WTC11 (cell line): ENCODE measurements around the gene SSH2. TPM values are rescaled to one million over a fixed set of nuclear protein-coding genes. Genes with fewer than 3 reads are reported as not detected.

Source experiments
- ATAC-seq: fragments of 200-7000 bp; cut with Tn5 transposase; 2 replicates; pipeline ENCODE4 v1.10.0; 2021; ENCODE audit warnings: mild to moderate bottlenecking, moderate library complexity
- CTCF ChIA-PET: fragments of 300-600 bp; sonication (Branson Sonifier 250); formaldehyde crosslinking; loops from one replicate; lab custom pipeline; 2021; ENCODE audit warnings: antibody characterized with exemption; lab: Charles Lee
- POLR2A ChIA-PET: fragments of 350-600 bp; sonication (Branson Sonifier 250); formaldehyde crosslinking; loops from one replicate; lab custom pipeline; 2021; ENCODE audit warnings: antibody characterized with exemption; lab: Charles Lee
- DNase-seq: peaks from one replicate; pipeline ENCODE4 v3.0.0; 2021; ENCODE audit warnings: low spot score
- H3K27ac Mint-ChIP-seq: 2 replicates; pipeline ENCODE4 v1.8.0; 2021; ENCODE audit warnings: mixed read lengths
- H3K27me3 Mint-ChIP-seq: 2 replicates; pipeline ENCODE4 v1.8.0; 2021; ENCODE audit warnings: low read depth, mild to moderate bottlenecking, moderate library complexity, mixed read lengths
- H3K36me3 Mint-ChIP-seq: 2 replicates; pipeline ENCODE4 v1.8.0; 2021; ENCODE audit warnings: mixed read lengths
- H3K4me1 Mint-ChIP-seq: 2 replicates; pipeline ENCODE4 v1.8.0; 2022; ENCODE audit warnings: mixed read lengths
- H3K4me3 Mint-ChIP-seq: 2 replicates; pipeline ENCODE4 v1.8.0; 2021; ENCODE audit warnings: mild to moderate bottlenecking, moderate library complexity, mixed read lengths
- H3K9me3 Mint-ChIP-seq: 2 replicates; pipeline ENCODE4 v1.8.0; 2021; ENCODE audit warnings: mixed read lengths
- ATF1 ChIP-seq: sonication (generic); formaldehyde crosslinking; IDR thresholded peaks from 2 replicates; pipeline ENCODE4 v1.8.1; 2023; ENCODE audit warnings: mild to moderate bottlenecking, moderate library complexity, missing genetic modification reagents
- ELF4 ChIP-seq: sonication (generic); formaldehyde crosslinking; IDR thresholded peaks from 2 replicates; pipeline ENCODE4 v1.8.1; 2022; ENCODE audit warnings: low read depth, mild to moderate bottlenecking, moderate library complexity, missing genetic modification reagents
- GABPB1 ChIP-seq: sonication (generic); formaldehyde crosslinking; IDR thresholded peaks from 2 replicates; pipeline ENCODE4 v1.8.1; 2023; ENCODE audit warnings: mild to moderate bottlenecking, missing genetic modification reagents
- IRF2 ChIP-seq: sonication (generic); formaldehyde crosslinking; IDR thresholded peaks from 2 replicates; pipeline ENCODE4 v1.8.0; 2022; ENCODE audit warnings: low read depth, missing genetic modification reagents, borderline replicate concordance
- KAT7 ChIP-seq: sonication (generic); formaldehyde crosslinking; IDR thresholded peaks from 2 replicates; pipeline ENCODE4 v1.8.1; 2023; ENCODE audit warnings: missing genetic modification reagents, mild to moderate bottlenecking, borderline replicate concordance
- MYBL2 ChIP-seq: sonication (generic); formaldehyde crosslinking; IDR thresholded peaks from 2 replicates; pipeline ENCODE4 v1.8.1; 2023; ENCODE audit warnings: mild to moderate bottlenecking, moderate library complexity, missing genetic modification reagents
- NR2C2 ChIP-seq: sonication (generic); formaldehyde crosslinking; IDR thresholded peaks from 2 replicates; pipeline ENCODE4 v1.8.0; 2022; ENCODE audit warnings: mild to moderate bottlenecking, missing genetic modification reagents
- RELA ChIP-seq: sonication (generic); formaldehyde crosslinking; IDR thresholded peaks from 2 replicates; pipeline ENCODE4 v1.8.1; 2022; ENCODE audit warnings: missing genetic modification reagents, mild to moderate bottlenecking, borderline replicate concordance
- SOX15 ChIP-seq: fragments of 250-450 bp; sonication (Bioruptor Pico); IDR thresholded peaks from 2 replicates; pipeline ENCODE4 v1.9.0; 2021; ENCODE audit warnings: mild to moderate bottlenecking
- STAT6 ChIP-seq: sonication (generic); formaldehyde crosslinking; conservative IDR thresholded peaks from 2 replicates; pipeline ENCODE4 v1.8.1; 2023; ENCODE audit warnings: mild to moderate bottlenecking, low read depth, missing genetic modification reagents, moderate library complexity
- ZMAT4 ChIP-seq: fragments of 250-450 bp; sonication (Bioruptor Pico); IDR thresholded peaks from 2 replicates; pipeline ENCODE4 v1.9.0; 2021; ENCODE audit warnings: mild to moderate bottlenecking
- ZNF138 ChIP-seq: sonication (generic); formaldehyde crosslinking; conservative IDR thresholded peaks from 2 replicates; pipeline ENCODE4 v1.8.1; 2022; ENCODE audit warnings: mild to moderate bottlenecking, moderate library complexity, missing genetic modification reagents
- ZNF232 ChIP-seq: sonication (generic); formaldehyde crosslinking; IDR thresholded peaks from 2 replicates; pipeline ENCODE4 v1.8.0; 2022; ENCODE audit warnings: mild to moderate bottlenecking, missing genetic modification reagents
- ZNF396 ChIP-seq: fragments of 250-450 bp; sonication (Bioruptor Pico); IDR thresholded peaks from 2 replicates; pipeline ENCODE4 v1.8.0; 2021; ENCODE audit warnings: mild to moderate bottlenecking, moderate library complexity, borderline replicate concordance
- ZNF532 ChIP-seq: fragments of 250-450 bp; sonication (Bioruptor Pico); IDR thresholded peaks from 2 replicates; pipeline ENCODE4 v1.9.0; 2021; ENCODE audit warnings: mild to moderate bottlenecking, borderline replicate concordance
- total RNA-seq: library from RNA; stranded (reverse); gene quantifications from 3 replicates; pipeline ENCODE4 v1.2.3, GENCODE V29; 2021
- TF ChIP-seq, protein P1 (sequence below): sonication (generic); formaldehyde crosslinking; IDR thresholded peaks from 2 replicates; pipeline ENCODE4 v1.8.1; 2023; ENCODE audit warnings: mild to moderate bottlenecking, missing genetic modification reagents
- TF ChIP-seq, protein P2 (sequence below): sonication (generic); formaldehyde crosslinking; IDR thresholded peaks from 2 replicates; pipeline ENCODE4 v1.8.1; 2022; ENCODE audit warnings: low read depth, missing genetic modification reagents, borderline replicate concordance
- TF ChIP-seq, protein P3 (sequence below): sonication (generic); formaldehyde crosslinking; conservative IDR thresholded peaks from 2 replicates; pipeline ENCODE4 v1.8.1; 2022; ENCODE audit warnings: mild to moderate bottlenecking, missing genetic modification reagents
- TF ChIP-seq, protein P4 (sequence below): fragments of 250-450 bp; sonication (Bioruptor Pico); IDR thresholded peaks from 2 replicates; pipeline ENCODE4 v2.1.2; 2022; ENCODE audit warnings: mild to moderate bottlenecking, moderate library complexity
- TF ChIP-seq, protein P5 (sequence below): fragments of 250-450 bp; sonication (Bioruptor Pico); IDR thresholded peaks from 2 replicates; pipeline ENCODE4 v1.9.0; 2021; ENCODE audit warnings: moderate library complexity, mild to moderate bottlenecking, inconsistent platforms, borderline replicate concordance

SSH2 gene
- total RNA-seq, 1 experiment from 2014 or later = 14.3 TPM

DNA sequence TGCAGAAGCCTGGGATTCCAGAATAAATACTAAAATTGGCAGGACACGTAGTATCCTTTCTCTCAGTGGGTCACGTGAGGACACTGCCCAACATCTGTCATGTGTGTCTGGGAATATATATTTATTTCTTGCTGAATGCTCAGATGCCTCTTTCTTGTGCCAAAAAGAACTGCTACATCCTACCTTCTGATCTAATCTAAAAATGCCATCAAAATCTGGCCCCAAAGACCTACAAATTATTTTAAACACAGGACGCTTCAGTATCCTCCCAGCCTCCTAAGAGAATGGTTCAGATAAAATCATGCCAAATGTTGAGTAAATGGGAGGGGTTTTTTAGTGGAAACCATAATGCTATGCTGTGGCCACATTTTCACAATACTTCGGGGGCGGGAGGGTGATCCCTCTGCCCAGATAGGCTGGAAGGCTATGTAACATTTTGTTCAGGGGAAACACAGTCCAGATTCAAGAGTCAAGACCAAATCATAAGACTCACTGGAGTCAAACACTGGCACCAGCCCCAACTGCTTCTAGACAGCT is 284.4 kb downstream of the SSH2 start (continued):
- TF ChIP-seq STAT6 (no peak), SOX15 (no peak), ZMAT4 (CRISPR knock-in tag) (no peak), ZNF138 (CRISPR knock-in tag) (no peak), IRF2 (CRISPR knock-in tag) (no peak)
- TF ChIP-seq, protein P1, sequence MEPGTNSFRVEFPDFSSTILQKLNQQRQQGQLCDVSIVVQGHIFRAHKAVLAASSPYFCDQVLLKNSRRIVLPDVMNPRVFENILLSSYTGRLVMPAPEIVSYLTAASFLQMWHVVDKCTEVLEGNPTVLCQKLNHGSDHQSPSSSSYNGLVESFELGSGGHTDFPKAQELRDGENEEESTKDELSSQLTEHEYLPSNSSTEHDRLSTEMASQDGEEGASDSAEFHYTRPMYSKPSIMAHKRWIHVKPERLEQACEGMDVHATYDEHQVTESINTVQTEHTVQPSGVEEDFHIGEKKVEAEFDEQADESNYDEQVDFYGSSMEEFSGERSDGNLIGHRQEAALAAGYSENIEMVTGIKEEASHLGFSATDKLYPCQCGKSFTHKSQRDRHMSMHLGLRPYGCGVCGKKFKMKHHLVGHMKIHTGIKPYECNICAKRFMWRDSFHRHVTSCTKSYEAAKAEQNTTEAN = no peak
- TF ChIP-seq, protein P2, sequence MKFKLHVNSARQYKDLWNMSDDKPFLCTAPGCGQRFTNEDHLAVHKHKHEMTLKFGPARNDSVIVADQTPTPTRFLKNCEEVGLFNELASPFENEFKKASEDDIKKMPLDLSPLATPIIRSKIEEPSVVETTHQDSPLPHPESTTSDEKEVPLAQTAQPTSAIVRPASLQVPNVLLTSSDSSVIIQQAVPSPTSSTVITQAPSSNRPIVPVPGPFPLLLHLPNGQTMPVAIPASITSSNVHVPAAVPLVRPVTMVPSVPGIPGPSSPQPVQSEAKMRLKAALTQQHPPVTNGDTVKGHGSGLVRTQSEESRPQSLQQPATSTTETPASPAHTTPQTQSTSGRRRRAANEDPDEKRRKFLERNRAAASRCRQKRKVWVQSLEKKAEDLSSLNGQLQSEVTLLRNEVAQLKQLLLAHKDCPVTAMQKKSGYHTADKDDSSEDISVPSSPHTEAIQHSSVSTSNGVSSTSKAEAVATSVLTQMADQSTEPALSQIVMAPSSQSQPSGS (CRISPR knock-in tag) = no peak
- TF ChIP-seq, protein P3, sequence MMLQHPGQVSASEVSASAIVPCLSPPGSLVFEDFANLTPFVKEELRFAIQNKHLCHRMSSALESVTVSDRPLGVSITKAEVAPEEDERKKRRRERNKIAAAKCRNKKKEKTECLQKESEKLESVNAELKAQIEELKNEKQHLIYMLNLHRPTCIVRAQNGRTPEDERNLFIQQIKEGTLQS (CRISPR knock-in tag) = no peak

DNA sequence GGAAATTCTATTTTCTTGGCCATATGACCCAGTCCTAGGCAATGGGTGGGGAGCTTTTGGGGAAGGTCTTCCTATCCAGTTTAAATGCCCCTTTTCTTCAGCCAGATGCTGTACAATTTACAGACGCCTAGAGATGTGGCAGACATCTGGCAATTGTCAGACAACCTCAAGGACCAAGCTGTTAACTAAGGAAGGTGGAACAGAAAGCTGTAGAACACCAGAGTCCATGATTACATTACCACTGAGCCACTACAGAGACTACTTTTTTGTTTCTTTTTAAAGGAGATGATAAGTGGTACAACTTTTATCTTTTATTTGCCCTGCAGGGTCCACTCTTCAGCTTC is 286.2 kb downstream of the SSH2 start:
- TF ChIP-seq ATF1 (no peak), NR2C2 (CRISPR knock-in tag) (no peak)
- no peaks in the 10 kb centered on the region for H3K9me3 Mint-ChIP-seq
- ATAC-seq = no peak
- CTCF ChIA-PET = interaction anchor here (1.9 to 2.4 kb wide), 2 partner anchors 27 to 287 kb away, joined by 7 to 13 read pairs; no protein-coding TSS in a partner anchor
- H3K36me3 Mint-ChIP-seq = peaks cover 2% of the 10 kb centered on the region; the same call in 1 of the 2 replicates
- H3K4me3 Mint-ChIP-seq = no peak overlapping the region
- POLR2A ChIA-PET = no interaction called here
- H3K27me3 Mint-ChIP-seq = no peaks in the 10 kb centered on the region
- no peak for DNase-seq
- no peak overlapping the region for H3K27ac Mint-ChIP-seq
- peaks cover 27% of the 10 kb centered on the region for H3K4me1 Mint-ChIP-seq

- no peaks in the 10 kb centered on the region for H3K9me3 Mint-ChIP-seq
- POLR2A ChIA-PET = interaction anchor here (0.7 kb wide), 1 partner anchor 21 kb away, joined by 5 read pairs; no protein-coding TSS in a partner anchor
- H3K4me1 Mint-ChIP-seq = peaks cover 28% of the 10 kb centered on the region
- no peak for ATAC-seq
- H3K36me3 Mint-ChIP-seq = peaks cover 2% of the 10 kb centered on the region; the same call in 1 of the 2 replicates
- no peak overlapping the region for H3K4me3 Mint-ChIP-seq
- DNase-seq = no peak
- H3K27ac Mint-ChIP-seq = no peak overlapping the region
- H3K27me3 Mint-ChIP-seq = no peaks in the 10 kb centered on the region
- CTCF ChIA-PET = interaction anchor here (0.8 to 3.7 kb wide), 6 partner anchors 17 to 451 kb away, joined by 3 to 69 read pairs (median 6); no protein-coding TSS in a partner anchor
- TF ChIP-seq RELA (CRISPR knock-in tag) (no peak), MYBL2 (no peak), IRF2 (CRISPR knock-in tag) (no peak), ELF4 (CRISPR knock-in tag) (no peak), ZNF232 (CRISPR knock-in tag) (no peak), GABPB1 (no peak), KAT7 (CRISPR knock-in tag) (no peak), ZNF532 (CRISPR knock-in tag) (no peak), ZNF396 (no peak)
- TF ChIP-seq, protein P4, sequence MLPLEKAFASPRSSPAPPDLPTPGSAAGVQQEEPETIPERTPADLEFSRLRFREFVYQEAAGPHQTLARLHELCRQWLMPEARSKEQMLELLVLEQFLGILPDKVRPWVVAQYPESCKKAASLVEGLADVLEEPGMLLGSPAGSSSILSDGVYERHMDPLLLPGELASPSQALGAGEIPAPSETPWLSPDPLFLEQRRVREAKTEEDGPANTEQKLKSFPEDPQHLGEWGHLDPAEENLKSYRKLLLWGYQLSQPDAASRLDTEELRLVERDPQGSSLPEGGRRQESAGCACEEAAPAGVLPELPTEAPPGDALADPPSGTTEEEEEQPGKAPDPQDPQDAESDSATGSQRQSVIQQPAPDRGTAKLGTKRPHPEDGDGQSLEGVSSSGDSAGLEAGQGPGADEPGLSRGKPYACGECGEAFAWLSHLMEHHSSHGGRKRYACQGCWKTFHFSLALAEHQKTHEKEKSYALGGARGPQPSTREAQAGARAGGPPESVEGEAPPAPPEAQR = no peak
- TF ChIP-seq, protein P5, sequence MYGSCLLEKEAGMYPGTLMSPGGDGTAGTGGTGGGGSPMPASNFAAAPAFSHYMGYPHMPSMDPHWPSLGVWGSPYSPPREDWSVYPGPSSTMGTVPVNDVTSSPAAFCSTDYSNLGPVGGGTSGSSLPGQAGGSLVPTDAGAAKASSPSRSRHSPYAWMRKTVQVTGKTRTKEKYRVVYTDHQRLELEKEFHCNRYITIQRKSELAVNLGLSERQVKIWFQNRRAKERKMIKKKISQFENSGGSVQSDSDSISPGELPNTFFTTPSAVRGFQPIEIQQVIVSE (CRISPR knock-in tag) = no peak
These were observed 287.8 kb downstream of the SSH2 start for GRCh38 chr17:29642171-29642611.
